Hepatocyte (in vitro differentiated cells): ENCODE results near the gene DSE.

Experiments
- CTCF ChIP-seq: fragments of 200-600 bp; sonication (generic); IDR thresholded peaks from 2 replicates; pipeline ENCODE4 v1.5.1; 2016; ENCODE audit warnings: antibody characterized with exemption, mild to moderate bottlenecking; ENCODE audit not compliant: poor library complexity
- EZH2 ChIP-seq: fragments of 200-600 bp; sonication (generic); IDR thresholded peaks from 2 replicates; pipeline ENCODE4 v1.6.1; 2016; ENCODE audit warnings: antibody characterized with exemption, mild to moderate bottlenecking, borderline replicate concordance

GRCh38 chr6:116456106-116456505 lies 85.4 kb downstream of the DSE start:
- no peak for TF ChIP-seq CTCF
- TF ChIP-seq EZH2 = no peak
